Measurements from ENCODE around the gene GNAS-AS1. TPM values are rescaled to one million over a fixed set of nuclear protein-coding genes. Genes with fewer than 3 reads are reported as not detected.

The GNAS-AS1 gene
- total RNA-seq, 2 donors from 2014 or later = 1.0 to 1.3 TPM

Other genes starting within 250 kb of the GNAS-AS1 start
- 100 to 1,000 TPM in 1 of 2 donors, 10 to 100 TPM in 1; 95.3 to 130 TPM for gene STX16, start 199.6 kb downstream of the GNAS-AS1 start, total RNA-seq
- 10 to 100 TPM; 19.1 to 23.0 TPM for gene NPEPL1, start 158.1 kb downstream of the GNAS-AS1 start, total RNA-seq
- gene GNAS, start 1.8 kb upstream of the GNAS-AS1 start, total RNA-seq = 100 to 1,000 TPM; 412 to 688 TPM
- 100 to 1,000 TPM in 1 of 2 donors, 10 to 100 TPM in 1; 92.7 to 124 TPM for gene NELFCD, start 130.4 kb upstream of the GNAS-AS1 start, total RNA-seq
- gene CTSZ, start 156.4 kb upstream of the GNAS-AS1 start, total RNA-seq = 10 to 100 TPM; 29.7 to 52.2 TPM
- gene TUBB1, start 168.5 kb upstream of the GNAS-AS1 start, total RNA-seq = under 1 TPM; 0.08 to 0.13 TPM
- gene ATP5F1E, start 181.4 kb upstream of the GNAS-AS1 start, total RNA-seq = 10 to 100 TPM; 45.5 to 78.0 TPM
- 100 to 1,000 TPM in 1 of 2 donors, 10 to 100 TPM in 1; 77.1 to 107 TPM for gene PRELID3B, start 191.9 kb upstream of the GNAS-AS1 start, total RNA-seq

Measured in activated T-helper 17 cell treated with anti-CD3 and anti-CD28 coated beads, Interleukin-2, amount 50 U/mL, for 72 hours (primary cell).